Measurements from ENCODE around the gene NEDD4L.

DNA sequence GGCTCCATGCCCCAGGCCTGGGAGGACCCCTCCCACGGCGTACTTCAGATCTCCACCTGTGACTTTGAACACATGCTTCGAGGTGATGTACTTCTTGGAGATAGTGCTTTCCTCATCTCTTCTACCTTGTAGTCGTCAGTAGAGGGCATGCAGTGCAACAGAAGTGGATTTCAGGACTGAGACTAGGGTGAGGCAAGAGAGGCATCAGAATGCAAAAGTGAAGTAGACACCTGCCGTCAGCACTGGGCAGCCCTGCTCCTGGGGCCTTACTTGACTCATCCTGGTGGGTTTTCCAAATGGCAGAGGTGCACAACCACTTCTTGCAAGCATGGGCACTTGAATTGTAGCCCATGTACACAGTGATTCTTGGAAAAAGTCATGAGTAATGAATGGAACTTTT lies 258.8 kb downstream of the NEDD4L start:
- no peak for TF ChIP-seq EP300 (IDR thresholded peaks at IDR 0.05)
- TF ChIP-seq POLR2AphosphoS5 (IDR thresholded peaks at IDR 0.05): no peak
- TF ChIP-seq, protein P1, sequence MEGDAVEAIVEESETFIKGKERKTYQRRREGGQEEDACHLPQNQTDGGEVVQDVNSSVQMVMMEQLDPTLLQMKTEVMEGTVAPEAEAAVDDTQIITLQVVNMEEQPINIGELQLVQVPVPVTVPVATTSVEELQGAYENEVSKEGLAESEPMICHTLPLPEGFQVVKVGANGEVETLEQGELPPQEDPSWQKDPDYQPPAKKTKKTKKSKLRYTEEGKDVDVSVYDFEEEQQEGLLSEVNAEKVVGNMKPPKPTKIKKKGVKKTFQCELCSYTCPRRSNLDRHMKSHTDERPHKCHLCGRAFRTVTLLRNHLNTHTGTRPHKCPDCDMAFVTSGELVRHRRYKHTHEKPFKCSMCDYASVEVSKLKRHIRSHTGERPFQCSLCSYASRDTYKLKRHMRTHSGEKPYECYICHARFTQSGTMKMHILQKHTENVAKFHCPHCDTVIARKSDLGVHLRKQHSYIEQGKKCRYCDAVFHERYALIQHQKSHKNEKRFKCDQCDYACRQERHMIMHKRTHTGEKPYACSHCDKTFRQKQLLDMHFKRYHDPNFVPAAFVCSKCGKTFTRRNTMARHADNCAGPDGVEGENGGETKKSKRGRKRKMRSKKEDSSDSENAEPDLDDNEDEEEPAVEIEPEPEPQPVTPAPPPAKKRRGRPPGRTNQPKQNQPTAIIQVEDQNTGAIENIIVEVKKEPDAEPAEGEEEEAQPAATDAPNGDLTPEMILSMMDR (IDR thresholded peaks at IDR 0.05): no peak
- TF ChIP-seq POLR2A (IDR thresholded peaks at IDR 0.05): no peak
